ENCODE data around the gene TYW1B. TPM values are rescaled to one million over a fixed set of nuclear protein-coding genes. Genes with fewer than 3 reads are reported as not detected.
"Not testable (repeated sequence)": the region's sequence is repeated elsewhere in the genome, so short reads cannot be mapped to it uniquely, and the experiment has no call there.

The TYW1B gene
- total and polyA plus RNA-seq, 4 experiments from 2014 or later, result 0.30 to 8.4 (median 5.0) TPM

GRCh38 chr7:72753229-72753628, 74.8 kb downstream of the TYW1B start:
- H3K36me3 ChIP-seq (ENCODE audit: insufficient read depth, low read length); H3K4me3 Mint-ChIP-seq; H3K4me1 ChIP-seq (ENCODE audit: insufficient read depth, low read length); POLR2A ChIA-PET (ENCODE audit: partially characterized antibody); H3K27ac Mint-ChIP-seq; H3K9me3 Mint-ChIP-seq; H3K4me1 Mint-ChIP-seq; H3K27me3 ChIP-seq (ENCODE audit: insufficient read depth, low read length); H3K9me3 ChIP-seq (ENCODE audit: control insufficient read depth in 1 of 2, low read length in 2 of 2); intact Hi-C loops (cut with micrococcal nuclease); H3K4me3 ChIP-seq (ENCODE audit: low read length in 2 of 2); DNase-seq; CTCF ChIA-PET (ENCODE audit: partially characterized antibody); H3K27ac ChIP-seq (ENCODE audit: low read depth, low read length); H3K27me3 Mint-ChIP-seq: not testable (repeated sequence)
- H3K36me3 Mint-ChIP-seq, result peaks cover 25 to 46% of the 10 kb centered on the region in 2 donors

GRCh38 chr7:72751978-72752377, 76.0 kb downstream of the TYW1B start:
- H3K4me1 Mint-ChIP-seq, result peaks cover 0 to 2% (median 0%) of the 10 kb centered on the region in 4 donors

GRCh38 chr7:72751378-72751777, 76.6 kb downstream of the TYW1B start:
- peaks cover 0 to 2% (median 0%) of the 10 kb centered on the region in 8 donors for H3K9me3 Mint-ChIP-seq
- no peaks in the 10 kb centered on the region for H3K4me1 ChIP-seq (ENCODE audit: insufficient read depth, low read length)
- H3K9me3 ChIP-seq (ENCODE audit: control insufficient read depth in 1 of 2, low read length in 2 of 2), result no peaks in the 10 kb centered on the region
- ChIA-PET CTCF (ENCODE audit: partially characterized antibody) (no interaction called here), POLR2A (ENCODE audit: partially characterized antibody) (no interaction called here)
- no peak overlapping the region for H3K27ac ChIP-seq (ENCODE audit: low read depth, low read length)
- H3K36me3 Mint-ChIP-seq, result peaks cover 15 to 34% of the 10 kb centered on the region in 2 donors
- intact Hi-C loops (cut with micrococcal nuclease), result no loop called here
- no peak overlapping the region for H3K27ac Mint-ChIP-seq
- H3K4me3 ChIP-seq (ENCODE audit: low read length in 2 of 2), result no peak overlapping the region
- H3K4me3 Mint-ChIP-seq, result no peak overlapping the region
- H3K27me3 ChIP-seq (ENCODE audit: insufficient read depth, low read length), result no peaks in the 10 kb centered on the region
- no peak for DNase-seq
- no peaks in the 10 kb centered on the region for H3K27me3 Mint-ChIP-seq
- H3K36me3 ChIP-seq (ENCODE audit: insufficient read depth, low read length), result no peaks in the 10 kb centered on the region
- H3K4me1 Mint-ChIP-seq, result peaks cover 0 to 2% (median 0%) of the 10 kb centered on the region in 4 donors

More at GRCh38 chr7:72751978-72752377, 76.0 kb downstream of the TYW1B start:
- Histone ChIP-seq H3K4me3 (ENCODE audit: low read length in 2 of 2) (no peak overlapping the region), H3K27ac (ENCODE audit: low read depth, low read length) (no peak overlapping the region), H3K27me3 (ENCODE audit: insufficient read depth, low read length) (no peaks in the 10 kb centered on the region), H3K9me3 (ENCODE audit: control insufficient read depth in 1 of 2, low read length in 2 of 2) (no peaks in the 10 kb centered on the region), H3K4me1 (ENCODE audit: insufficient read depth, low read length) (no peaks in the 10 kb centered on the region), H3K36me3 (ENCODE audit: insufficient read depth, low read length) (no peaks in the 10 kb centered on the region)
- Mint-ChIP-seq H3K9me3 (peaks cover 0 to 3% (median 0%) of the 10 kb centered on the region in 8 donors), H3K4me3 (no peak overlapping the region), H3K27ac (no peak overlapping the region), H3K36me3 (peaks cover 20 to 37% of the 10 kb centered on the region in 2 donors), H3K27me3 (no peaks in the 10 kb centered on the region)
- CTCF ChIA-PET (ENCODE audit: partially characterized antibody), result no interaction called here
- intact Hi-C loops (cut with micrococcal nuclease), result no loop called here
- POLR2A ChIA-PET (ENCODE audit: partially characterized antibody), result no interaction called here
- no peak for DNase-seq

GRCh38 chr7:72748649-72749048, 79.4 kb downstream of the TYW1B start:
- CTCF ChIA-PET (ENCODE audit: partially characterized antibody), result not testable (repeated sequence)

GRCh38 chr7:72744244-72744926, 83.6 kb downstream of the TYW1B start:
- CTCF ChIA-PET (ENCODE audit: partially characterized antibody), result not testable (repeated sequence)

More at GRCh38 chr7:72748649-72749048, 79.4 kb downstream of the TYW1B start:
- peaks cover 24 to 45% of the 10 kb centered on the region in 2 donors for H3K36me3 Mint-ChIP-seq
- POLR2A ChIA-PET (ENCODE audit: partially characterized antibody); H3K4me3 ChIP-seq (ENCODE audit: low read length in 2 of 2); H3K27me3 ChIP-seq (ENCODE audit: insufficient read depth, low read length); H3K4me1 Mint-ChIP-seq; H3K36me3 ChIP-seq (ENCODE audit: insufficient read depth, low read length); DNase-seq; H3K27ac Mint-ChIP-seq; H3K9me3 Mint-ChIP-seq; H3K4me1 ChIP-seq (ENCODE audit: insufficient read depth, low read length); H3K4me3 Mint-ChIP-seq; intact Hi-C loops (cut with micrococcal nuclease); H3K9me3 ChIP-seq (ENCODE audit: control insufficient read depth in 1 of 2, low read length in 2 of 2); H3K27ac ChIP-seq (ENCODE audit: low read depth, low read length); H3K27me3 Mint-ChIP-seq: not testable (repeated sequence)

GRCh38 chr7:72743801-72744200, 84.2 kb downstream of the TYW1B start:
- H3K4me1 Mint-ChIP-seq; H3K27ac Mint-ChIP-seq; H3K4me3 ChIP-seq (ENCODE audit: low read length in 2 of 2); POLR2A ChIA-PET (ENCODE audit: partially characterized antibody); CTCF ChIA-PET (ENCODE audit: partially characterized antibody); DNase-seq; H3K27me3 Mint-ChIP-seq; H3K36me3 ChIP-seq (ENCODE audit: insufficient read depth, low read length); H3K9me3 ChIP-seq (ENCODE audit: control insufficient read depth in 1 of 2, low read length in 2 of 2); H3K4me1 ChIP-seq (ENCODE audit: insufficient read depth, low read length); H3K27me3 ChIP-seq (ENCODE audit: insufficient read depth, low read length); H3K27ac ChIP-seq (ENCODE audit: low read depth, low read length); H3K4me3 Mint-ChIP-seq; intact Hi-C loops (cut with micrococcal nuclease): not testable (repeated sequence)
- Mint-ChIP-seq H3K9me3 (peaks cover 0 to 22% (median 12%) of the 10 kb centered on the region in 8 donors), H3K36me3 (peaks cover 41 to 54% of the 10 kb centered on the region in 2 donors)

More at GRCh38 chr7:72744244-72744926, 83.6 kb downstream of the TYW1B start:
- H3K36me3 ChIP-seq (ENCODE audit: insufficient read depth, low read length); H3K4me3 ChIP-seq (ENCODE audit: low read length in 2 of 2); intact Hi-C loops (cut with micrococcal nuclease); H3K27me3 Mint-ChIP-seq; H3K4me1 Mint-ChIP-seq; DNase-seq; H3K9me3 ChIP-seq (ENCODE audit: control insufficient read depth in 1 of 2, low read length in 2 of 2); POLR2A ChIA-PET (ENCODE audit: partially characterized antibody); H3K27ac Mint-ChIP-seq; H3K27me3 ChIP-seq (ENCODE audit: insufficient read depth, low read length); H3K4me1 ChIP-seq (ENCODE audit: insufficient read depth, low read length); H3K27ac ChIP-seq (ENCODE audit: low read depth, low read length); H3K4me3 Mint-ChIP-seq: not testable (repeated sequence)
- peaks cover 0 to 22% (median 12%) of the 10 kb centered on the region in 8 donors for H3K9me3 Mint-ChIP-seq
- peaks cover 41 to 52% of the 10 kb centered on the region in 2 donors for H3K36me3 Mint-ChIP-seq

- H3K4me3 ChIP-seq (ENCODE audit: low read length in 2 of 2); H3K27ac Mint-ChIP-seq; intact Hi-C loops (cut with micrococcal nuclease); H3K4me3 Mint-ChIP-seq; POLR2A ChIA-PET (ENCODE audit: partially characterized antibody); H3K4me1 ChIP-seq (ENCODE audit: insufficient read depth, low read length); H3K9me3 ChIP-seq (ENCODE audit: control insufficient read depth in 1 of 2, low read length in 2 of 2); H3K27me3 ChIP-seq (ENCODE audit: insufficient read depth, low read length); H3K36me3 ChIP-seq (ENCODE audit: insufficient read depth, low read length); CTCF ChIA-PET (ENCODE audit: partially characterized antibody); H3K4me1 Mint-ChIP-seq; H3K27me3 Mint-ChIP-seq; H3K27ac ChIP-seq (ENCODE audit: low read depth, low read length); DNase-seq: not testable (repeated sequence)
- peaks cover 0 to 54% (median 35%) of the 10 kb centered on the region in 8 donors for H3K9me3 Mint-ChIP-seq
- peaks cover 56 to 68% of the 10 kb centered on the region in 2 donors for H3K36me3 Mint-ChIP-seq
Measured at GRCh38 chr7:72739716-72740115, 88.3 kb downstream of the TYW1B start.
